Bronchial epithelial cell (primary cell): ENCODE results near the gene MZF1. TPM values are rescaled to one million over a fixed set of nuclear protein-coding genes. Genes with fewer than 3 reads are reported as not detected.
A peak's percentile ranks its signal among the peaks of the same experiment; 100 is the strongest.

Experiments
- DNase-seq: peaks from one replicate; pipeline ENCODE4 v3.0.0-alpha.2; 2010; ENCODE audit warnings: low read depth
- FAIRE-seq: peaks from 2 replicates; lab custom pipeline; 2011; peaks lifted over from hg19 to GRCh38; lab: Jason Lieb, UNC
- H3K27me3 ChIP-seq: 2 replicates; pipeline ENCODE4 v1.5.1; 2011; ENCODE audit warnings: low read length; ENCODE audit not compliant: control insufficient read depth, insufficient read depth
- H3K36me3 ChIP-seq: 2 replicates; pipeline ENCODE4 v1.5.1; 2011; ENCODE audit warnings: low read length; ENCODE audit not compliant: control insufficient read depth, insufficient read depth
- H3K4me3 ChIP-seq: 2 replicates; pipeline ENCODE4 v1.5.1; 2011; ENCODE audit warnings: mild to moderate bottlenecking, low read depth, low read length, control low read depth
- CTCF ChIP-seq: IDR thresholded peaks from 2 replicates; pipeline ENCODE4 v1.5.1; 2011; ENCODE audit warnings: mild to moderate bottlenecking, moderate library complexity, low read length, control low read depth, inconsistent platforms; ENCODE audit not compliant: insufficient read depth, severe bottlenecking
- total RNA-seq: library from RNA; depleted of rRNA; stranded (reverse); fragments of >200 nt; gene quantifications from 2 replicates; pipeline ENCODE4 v1.2.1, GENCODE V29; 2014

Gene MZF1
- total RNA-seq, 1 donor from 2014 or later: 14.7 TPM

GRCh38 chr19:58518256-58519086, 54.7 kb downstream of the MZF1 start:
- TF ChIP-seq CTCF: no peak
- DNase-seq (peak; percentile 5), FAIRE-seq (no peak)
- Histone ChIP-seq H3K36me3 (peaks cover 2% of the 10 kb centered on the region), H3K4me3 (peak overlapping the region; percentile 73), H3K27me3 (no peaks in the 10 kb centered on the region)

DNA sequence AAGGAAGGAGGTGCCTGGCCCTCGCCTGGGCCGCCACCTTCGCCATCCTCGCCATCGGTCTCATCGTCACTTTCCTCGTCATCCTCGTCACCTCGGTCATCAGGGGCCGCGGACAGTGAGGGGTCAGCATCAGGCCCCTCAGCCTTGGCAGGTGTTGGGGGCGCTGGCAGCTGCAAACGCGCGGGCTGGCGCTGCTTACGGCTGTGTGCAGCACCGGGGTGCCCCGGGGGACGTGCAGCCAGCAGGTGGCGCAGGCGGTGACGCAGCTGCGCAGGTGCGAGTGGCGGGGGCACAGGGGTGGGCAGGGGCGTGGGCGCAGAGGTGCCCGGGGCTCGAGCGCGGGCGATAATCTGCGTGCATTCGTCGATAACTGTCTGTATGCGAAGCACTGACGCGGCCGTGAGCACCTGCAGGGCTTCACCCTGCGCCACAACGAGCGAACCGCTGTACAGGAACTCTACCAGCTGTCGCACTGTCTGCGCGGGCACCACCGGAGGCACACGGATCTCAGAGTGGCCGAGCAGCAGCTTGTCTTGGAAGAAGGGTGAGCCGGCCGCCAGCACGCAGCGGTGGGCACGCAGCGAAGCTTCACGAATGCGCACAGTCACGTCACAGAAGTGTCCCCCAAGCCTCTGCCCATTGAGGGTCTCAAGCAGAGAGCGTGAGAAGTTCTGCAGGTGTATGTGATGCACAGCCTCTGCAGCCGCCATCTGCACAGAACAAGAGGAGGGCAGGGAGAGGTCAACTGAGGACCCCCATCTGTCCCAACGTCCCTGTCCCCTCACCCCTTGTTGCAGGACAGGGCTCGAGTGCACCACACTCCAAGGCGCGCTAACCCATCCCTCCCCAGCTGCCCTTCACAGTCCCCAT, 55.9 kb downstream of the MZF1 start:
- DNase-seq (no peak), FAIRE-seq (no peak)
- H3K27me3 ChIP-seq: no peaks in the 10 kb centered on the region
- no peak overlapping the region for H3K4me3 ChIP-seq
- TF ChIP-seq CTCF: no peak
- H3K36me3 ChIP-seq: peaks cover 2% of the 10 kb centered on the region

DNA sequence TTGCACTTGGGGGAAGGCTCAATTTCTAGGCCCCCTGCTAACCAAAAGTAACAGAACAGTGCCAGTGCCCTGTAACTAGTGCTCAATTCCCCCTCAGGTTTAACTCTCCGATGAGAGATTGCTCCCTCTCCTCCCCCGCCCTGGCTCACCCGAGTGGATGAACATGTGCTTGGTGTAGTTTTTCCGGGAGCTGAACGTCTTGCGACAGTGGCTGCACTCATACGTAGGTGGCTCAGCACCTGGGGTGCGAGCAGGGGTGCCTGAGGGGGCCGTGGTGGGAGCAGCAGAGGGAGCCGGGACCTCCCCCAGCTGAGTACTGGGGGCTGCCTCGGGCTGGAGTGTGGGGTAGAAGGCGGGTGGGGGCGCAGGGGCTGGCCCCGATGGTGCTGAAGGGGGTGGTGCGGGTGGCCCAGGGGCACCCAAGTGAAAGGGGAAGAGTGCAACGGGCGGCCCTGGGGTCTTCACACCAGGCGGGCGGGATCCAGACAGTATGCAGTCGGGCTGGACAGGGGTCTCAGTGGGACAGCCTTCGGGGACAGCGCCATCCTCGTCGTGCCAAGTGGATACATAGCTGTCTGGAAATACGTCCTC, 56.8 kb downstream of the MZF1 start:
- no peaks in the 10 kb centered on the region for H3K27me3 ChIP-seq
- no peak overlapping the region for H3K4me3 ChIP-seq
- TF ChIP-seq CTCF: no peak
- no peak for DNase-seq
- H3K36me3 ChIP-seq: peaks cover 2% of the 10 kb centered on the region
- FAIRE-seq: no peak

DNA sequence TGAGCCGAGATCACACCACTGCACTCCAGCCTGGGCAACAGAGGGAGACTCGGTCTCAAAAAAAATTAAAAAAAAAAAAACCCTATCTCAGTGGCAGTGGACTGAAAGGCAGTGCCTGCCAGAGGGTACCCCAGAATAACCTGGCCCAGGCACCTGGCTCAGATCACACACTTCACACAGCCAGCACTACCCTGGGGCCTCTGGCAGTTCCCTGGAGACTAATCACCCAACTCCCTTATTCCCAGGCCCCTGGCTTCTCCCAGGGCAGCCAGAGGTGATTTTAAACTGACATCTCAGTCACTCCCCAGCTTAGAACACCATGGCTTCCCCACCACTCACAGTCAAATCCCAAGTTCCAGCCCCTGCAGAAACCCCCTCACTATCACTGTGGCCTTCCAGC, 57.9 kb downstream of the MZF1 start:
- Histone ChIP-seq H3K4me3 (no peak overlapping the region), H3K36me3 (peaks cover 2% of the 10 kb centered on the region), H3K27me3 (no peaks in the 10 kb centered on the region)
- no peak for FAIRE-seq
- TF ChIP-seq CTCF: no peak
- no peak for DNase-seq

DNA sequence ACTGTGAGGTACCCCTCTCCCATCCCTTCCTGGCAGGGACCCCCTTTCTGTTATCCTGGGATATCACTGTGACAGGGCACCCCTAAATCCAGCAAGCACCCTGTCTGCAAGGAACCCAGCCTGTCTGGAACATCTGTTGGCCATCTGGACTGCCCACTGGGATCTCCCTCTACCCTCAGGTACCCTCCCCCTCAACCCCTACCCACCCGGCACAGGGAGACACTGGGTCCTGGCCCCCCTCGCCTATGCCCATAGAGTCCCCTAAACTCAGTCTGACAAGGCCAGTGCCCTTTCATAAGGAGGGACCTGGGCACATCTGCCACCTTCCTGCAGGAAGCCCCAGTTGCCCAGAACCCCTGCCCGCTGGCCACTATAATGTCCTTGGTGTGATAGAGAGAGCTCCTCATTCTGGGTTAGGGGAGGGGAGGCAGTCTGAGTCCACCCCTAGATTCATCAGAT, 58.5 kb downstream of the MZF1 start:
- no peak for TF ChIP-seq CTCF

More for the DNA sequence above, 58.5 kb downstream of the MZF1 start:
- Histone ChIP-seq H3K36me3 (peaks cover 2% of the 10 kb centered on the region), H3K4me3 (peak overlapping the region; percentile 37), H3K27me3 (no peaks in the 10 kb centered on the region)
- DNase-seq: no peak
- FAIRE-seq: no peak
